Activated effector memory CD4-positive, alpha-beta T cell treated with anti-CD3 and anti-CD28 coated beads, Interleukin-2, amount 50 U/mL, for 16 hours (primary cell): ENCODE data around the gene TSGA10.
"Not testable (repeated sequence)": the region's sequence is repeated elsewhere in the genome, so short reads cannot be mapped to it uniquely, and the experiment has no call there.

ENCODE experiments used
- DNase-seq: peaks from one replicate; pipeline ENCODE4 v3.0.0-alpha.2; 2020

The TSGA10 gene

GRCh38 chr2:99067871-99068625 is 86.7 kb downstream of the TSGA10 start:
- DNase-seq, result no peak

- no peak for DNase-seq
These were observed 88.4 kb downstream of the TSGA10 start for GRCh38 chr2:99066075-99066958.

GRCh38 chr2:99049187-99049586 is 105.6 kb downstream of the TSGA10 start:
- not testable (repeated sequence) for DNase-seq

GRCh38 chr2:99040736-99041300 is 113.9 kb downstream of the TSGA10 start:
- DNase-seq, result not testable (repeated sequence)

GRCh38 chr2:99035920-99036319 is 118.8 kb downstream of the TSGA10 start:
- no peak for DNase-seq

- no peak for DNase-seq
These were observed 122.0 kb downstream of the TSGA10 start for GRCh38 chr2:99032786-99033185.

GRCh38 chr2:99032001-99032400 is 122.7 kb downstream of the TSGA10 start:
- no peak for DNase-seq

GRCh38 chr2:99031481-99031880 is 123.3 kb downstream of the TSGA10 start:
- DNase-seq, result no peak

GRCh38 chr2:99028558-99028957 is 126.2 kb downstream of the TSGA10 start:
- no peak for DNase-seq

GRCh38 chr2:99027856-99028255 is 126.9 kb downstream of the TSGA10 start:
- DNase-seq, result no peak

GRCh38 chr2:99000708-99001107 is 154.0 kb downstream of the TSGA10 start:
- DNase-seq, result no peak

- not testable (repeated sequence) for DNase-seq
These were observed 166.0 kb downstream of the TSGA10 start for GRCh38 chr2:98988695-98989094.

GRCh38 chr2:98985905-98986666 is 168.7 kb downstream of the TSGA10 start:
- DNase-seq, result no peak

- DNase-seq, result no peak
These were observed 179.1 kb downstream of the TSGA10 start for GRCh38 chr2:98975611-98976010.

- DNase-seq, result no peak
These were observed 182.1 kb downstream of the TSGA10 start for GRCh38 chr2:98972582-98973167.

GRCh38 chr2:98959810-98960507 is 194.8 kb downstream of the TSGA10 start:
- DNase-seq, result no peak

- DNase-seq, result no peak
These were observed 201.8 kb downstream of the TSGA10 start for GRCh38 chr2:98952966-98953365.

- no peak for DNase-seq
These were observed 205.6 kb downstream of the TSGA10 start for GRCh38 chr2:98948956-98949739.

GRCh38 chr2:98947554-98947953 is 207.2 kb downstream of the TSGA10 start:
- DNase-seq, result no peak
